HL-60 (cell line): ENCODE measurements around the gene TMPRSS6.

ENCODE experiments used
- DNase-seq, 2 experiments: peaks; one replicate each; pipeline ENCODE4 v3.0.0-alpha.2; 2010 to 2020; ENCODE audit warnings: low read depth in 1 of 2, low spot score in 1 of 2
- H3K27ac ChIP-seq: fragments of 250-450 bp; sonication (Bioruptor Pico); replicated peaks from 2 replicates; pipeline ENCODE4 v1.5.1; 2020; ENCODE audit warnings: mild to moderate bottlenecking, moderate library complexity
- H3K27me3 ChIP-seq: fragments of 250-450 bp; sonication (Bioruptor Pico); 2 replicates; pipeline ENCODE4 v1.5.1; 2021; ENCODE audit warnings: mild to moderate bottlenecking, moderate library complexity; ENCODE audit not compliant: insufficient read depth, poor library complexity, severe bottlenecking
- H3K4me3 ChIP-seq: replicated peaks from 2 replicates; pipeline ENCODE4 v1.5.1; 2011; ENCODE audit warnings: mild to moderate bottlenecking, control low read depth, low read length; ENCODE audit not compliant: insufficient read depth
- GABPA ChIP-seq: IDR thresholded peaks from 2 replicates; pipeline ENCODE4 v1.6.1; 2012; ENCODE audit warnings: low read depth
- POLR2AphosphoS5 ChIP-seq: IDR thresholded peaks from 2 replicates; pipeline ENCODE4 v1.6.1; 2012; ENCODE audit warnings: low read depth
- SPI1 ChIP-seq: IDR thresholded peaks from 2 replicates; pipeline ENCODE4 v1.6.1; 2012; ENCODE audit warnings: low read depth, mild to moderate bottlenecking, borderline replicate concordance
- TF ChIP-seq, protein P1 (sequence below): IDR thresholded peaks from one replicate; pipeline ENCODE4 v1.5.1; 2011; ENCODE audit warnings: low read length, control low read depth, inconsistent platforms; ENCODE audit not compliant: insufficient read depth
- TF ChIP-seq, protein P2 (sequence below): IDR thresholded peaks from 2 replicates; pipeline ENCODE4 v1.6.1; 2012; ENCODE audit warnings: low read depth; ENCODE audit not compliant: insufficient replicate concordance

TMPRSS6 gene

GRCh38 chr22:37112084-37112728 is 2.7 kb upstream of the TMPRSS6 start:
- no peak for TF ChIP-seq POLR2AphosphoS5
- TF ChIP-seq, protein P1, sequence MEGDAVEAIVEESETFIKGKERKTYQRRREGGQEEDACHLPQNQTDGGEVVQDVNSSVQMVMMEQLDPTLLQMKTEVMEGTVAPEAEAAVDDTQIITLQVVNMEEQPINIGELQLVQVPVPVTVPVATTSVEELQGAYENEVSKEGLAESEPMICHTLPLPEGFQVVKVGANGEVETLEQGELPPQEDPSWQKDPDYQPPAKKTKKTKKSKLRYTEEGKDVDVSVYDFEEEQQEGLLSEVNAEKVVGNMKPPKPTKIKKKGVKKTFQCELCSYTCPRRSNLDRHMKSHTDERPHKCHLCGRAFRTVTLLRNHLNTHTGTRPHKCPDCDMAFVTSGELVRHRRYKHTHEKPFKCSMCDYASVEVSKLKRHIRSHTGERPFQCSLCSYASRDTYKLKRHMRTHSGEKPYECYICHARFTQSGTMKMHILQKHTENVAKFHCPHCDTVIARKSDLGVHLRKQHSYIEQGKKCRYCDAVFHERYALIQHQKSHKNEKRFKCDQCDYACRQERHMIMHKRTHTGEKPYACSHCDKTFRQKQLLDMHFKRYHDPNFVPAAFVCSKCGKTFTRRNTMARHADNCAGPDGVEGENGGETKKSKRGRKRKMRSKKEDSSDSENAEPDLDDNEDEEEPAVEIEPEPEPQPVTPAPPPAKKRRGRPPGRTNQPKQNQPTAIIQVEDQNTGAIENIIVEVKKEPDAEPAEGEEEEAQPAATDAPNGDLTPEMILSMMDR, result no peak
- TF ChIP-seq GABPA, result no peak
- TF ChIP-seq, protein P2, sequence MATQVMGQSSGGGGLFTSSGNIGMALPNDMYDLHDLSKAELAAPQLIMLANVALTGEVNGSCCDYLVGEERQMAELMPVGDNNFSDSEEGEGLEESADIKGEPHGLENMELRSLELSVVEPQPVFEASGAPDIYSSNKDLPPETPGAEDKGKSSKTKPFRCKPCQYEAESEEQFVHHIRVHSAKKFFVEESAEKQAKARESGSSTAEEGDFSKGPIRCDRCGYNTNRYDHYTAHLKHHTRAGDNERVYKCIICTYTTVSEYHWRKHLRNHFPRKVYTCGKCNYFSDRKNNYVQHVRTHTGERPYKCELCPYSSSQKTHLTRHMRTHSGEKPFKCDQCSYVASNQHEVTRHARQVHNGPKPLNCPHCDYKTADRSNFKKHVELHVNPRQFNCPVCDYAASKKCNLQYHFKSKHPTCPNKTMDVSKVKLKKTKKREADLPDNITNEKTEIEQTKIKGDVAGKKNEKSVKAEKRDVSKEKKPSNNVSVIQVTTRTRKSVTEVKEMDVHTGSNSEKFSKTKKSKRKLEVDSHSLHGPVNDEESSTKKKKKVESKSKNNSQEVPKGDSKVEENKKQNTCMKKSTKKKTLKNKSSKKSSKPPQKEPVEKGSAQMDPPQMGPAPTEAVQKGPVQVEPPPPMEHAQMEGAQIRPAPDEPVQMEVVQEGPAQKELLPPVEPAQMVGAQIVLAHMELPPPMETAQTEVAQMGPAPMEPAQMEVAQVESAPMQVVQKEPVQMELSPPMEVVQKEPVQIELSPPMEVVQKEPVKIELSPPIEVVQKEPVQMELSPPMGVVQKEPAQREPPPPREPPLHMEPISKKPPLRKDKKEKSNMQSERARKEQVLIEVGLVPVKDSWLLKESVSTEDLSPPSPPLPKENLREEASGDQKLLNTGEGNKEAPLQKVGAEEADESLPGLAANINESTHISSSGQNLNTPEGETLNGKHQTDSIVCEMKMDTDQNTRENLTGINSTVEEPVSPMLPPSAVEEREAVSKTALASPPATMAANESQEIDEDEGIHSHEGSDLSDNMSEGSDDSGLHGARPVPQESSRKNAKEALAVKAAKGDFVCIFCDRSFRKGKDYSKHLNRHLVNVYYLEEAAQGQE, result no peak
- no peak for TF ChIP-seq SPI1
- no peaks in the 10 kb centered on the region for H3K27me3 ChIP-seq
- H3K27ac ChIP-seq, result no peak overlapping the region
- DNase-seq, result no peak
- no peak overlapping the region for H3K4me3 ChIP-seq

- DNase-seq, result no peak
- TF ChIP-seq GABPA, result no peak
- TF ChIP-seq, protein P1, result no peak
- TF ChIP-seq, protein P2, result no peak
- no peak for TF ChIP-seq SPI1
- no peak for TF ChIP-seq POLR2AphosphoS5
- no peaks in the 10 kb centered on the region for H3K27me3 ChIP-seq
Measured at GRCh38 chr22:37111156-37111717, 1.7 kb upstream of the TMPRSS6 start.

DNA sequence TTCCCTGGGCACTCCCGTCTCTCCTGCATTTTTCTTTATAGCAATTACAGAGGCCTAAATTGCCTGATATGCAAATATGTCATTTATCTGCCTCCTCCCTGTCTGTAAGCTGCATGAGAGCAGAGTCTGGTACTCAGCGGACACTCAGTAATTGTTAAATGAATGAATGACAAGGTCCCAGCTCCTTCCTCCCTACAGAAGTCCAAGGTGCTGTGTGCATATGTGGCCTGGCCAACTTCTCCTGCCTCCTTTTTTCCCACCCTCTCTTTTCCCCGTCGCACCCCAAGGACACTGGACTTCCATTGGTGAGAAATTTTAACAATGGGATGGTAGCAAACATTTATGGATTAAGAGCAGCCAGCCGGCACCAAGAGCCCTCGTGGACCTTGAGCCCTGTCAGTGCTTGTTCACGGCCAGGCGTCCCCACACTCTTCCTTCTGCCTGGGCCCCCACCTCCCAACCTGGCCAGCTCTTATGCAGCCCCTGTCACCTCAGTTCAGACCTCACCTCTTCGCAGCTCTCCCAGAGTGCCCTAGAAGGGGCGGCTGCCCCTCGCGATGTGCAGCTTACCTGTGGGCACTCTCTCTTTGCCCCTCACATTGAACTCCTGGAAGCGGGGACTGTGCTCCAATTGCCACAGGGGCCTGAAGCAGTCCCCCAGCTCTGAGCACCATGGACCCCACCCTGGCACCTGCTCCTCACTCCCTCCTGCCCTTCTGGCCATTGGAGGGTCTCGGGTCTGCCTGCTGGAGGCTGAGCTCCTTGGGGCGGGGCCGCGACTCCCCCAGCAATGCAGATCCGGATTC is 1.5 kb downstream of the TMPRSS6 start:
- no peak for DNase-seq
- Histone ChIP-seq H3K27me3 (peaks cover 13% of the 10 kb centered on the region), H3K4me3 (no peak overlapping the region), H3K27ac (no peak overlapping the region)
- TF ChIP-seq SPI1 (no peak), POLR2AphosphoS5 (no peak), GABPA (no peak)
- TF ChIP-seq, protein P2, result no peak
- TF ChIP-seq, protein P1, result no peak

More at GRCh38 chr22:37111156-37111717, 1.7 kb upstream of the TMPRSS6 start:
- no peak overlapping the region for H3K27ac ChIP-seq
- H3K4me3 ChIP-seq, result no peak overlapping the region
